IPS DF 6.9 (cell line): Measurements from ENCODE around the gene PSME2.

ENCODE experiments used
- DNase-seq: peaks from one replicate; pipeline ENCODE4 v3.0.0-alpha.2; 2013; ENCODE audit warnings: low read depth, low spot score
- H3K27ac ChIP-seq: one replicate; pipeline ENCODE4 v1.5.1; 2013; ENCODE audit warnings: low read length, control low read depth
- H3K27me3 ChIP-seq: 2 replicates; pipeline ENCODE4 v1.6.1; 2013; ENCODE audit warnings: mild to moderate bottlenecking, low read length; ENCODE audit not compliant: control insufficient read depth, insufficient read depth
- H3K36me3 ChIP-seq: 2 replicates; pipeline ENCODE4 v1.6.1; 2013; ENCODE audit warnings: low read length; ENCODE audit not compliant: control insufficient read depth, insufficient read depth
- H3K4me1 ChIP-seq: 2 replicates; pipeline ENCODE4 v1.6.1; 2013; ENCODE audit warnings: low read length; ENCODE audit not compliant: control insufficient read depth, insufficient read depth
- H3K4me3 ChIP-seq: 2 replicates; pipeline ENCODE4 v1.5.1; 2013; ENCODE audit warnings: mild to moderate bottlenecking, low read length
- H3K9me3 ChIP-seq: 2 replicates; pipeline ENCODE4 v1.6.1; 2013; ENCODE audit warnings: low read length, inconsistent platforms; ENCODE audit not compliant: control insufficient read depth, insufficient read depth
- WGBS: extraction: QIAGEN DNeasy Blood & Tissue Kit; methylation state at CpG from one replicate; pipeline ENCODE4 v1.1.7; 2013; ENCODE audit warnings: mixed read lengths, missing lambda C conversion rate; ENCODE audit not compliant: insufficient read length, insufficient coverage; 5-methylcytosine and 5-hydroxymethylcytosine counted together

The PSME2 gene

GRCh38 chr14:24150993-24151392, 4.6 kb upstream of the PSME2 start:
- Histone ChIP-seq H3K27ac (no peak overlapping the region), H3K27me3 (no peaks in the 10 kb centered on the region), H3K4me3 (no peak overlapping the region), H3K36me3 (peaks cover 36% of the 10 kb centered on the region), H3K4me1 (peaks cover 1% of the 10 kb centered on the region; the same call in 1 of the 2 replicates), H3K9me3 (no peaks in the 10 kb centered on the region)
- DNase-seq: no peak
- no CpG with 5 or more reads among the region's 9 CpGs for WGBS

GRCh38 chr14:24150567-24150966, 4.2 kb upstream of the PSME2 start:
- no CpG with 5 or more reads among the region's 9 CpGs for WGBS
- Histone ChIP-seq H3K4me1 (peaks cover 1% of the 10 kb centered on the region; the same call in 1 of the 2 replicates), H3K9me3 (no peaks in the 10 kb centered on the region), H3K27me3 (no peaks in the 10 kb centered on the region), H3K27ac (no peak overlapping the region), H3K36me3 (peaks cover 35% of the 10 kb centered on the region), H3K4me3 (no peak overlapping the region)
- DNase-seq: no peak

- no CpG with 5 or more reads among the region's 9 CpGs for WGBS
- Histone ChIP-seq H3K4me1 (peaks cover 1% of the 10 kb centered on the region; the same call in 1 of the 2 replicates), H3K9me3 (no peaks in the 10 kb centered on the region), H3K27ac (no peak overlapping the region), H3K27me3 (no peaks in the 10 kb centered on the region), H3K36me3 (peaks cover 30% of the 10 kb centered on the region), H3K4me3 (no peak overlapping the region)
- DNase-seq: no peak
Measured at GRCh38 chr14:24150061-24150460, 3.7 kb upstream of the PSME2 start.

- Histone ChIP-seq H3K36me3 (peaks cover 26% of the 10 kb centered on the region), H3K4me3 (no peak overlapping the region), H3K27me3 (no peaks in the 10 kb centered on the region), H3K9me3 (no peaks in the 10 kb centered on the region), H3K4me1 (peaks cover 1% of the 10 kb centered on the region; the same call in 1 of the 2 replicates), H3K27ac (no peak overlapping the region)
- no peak for DNase-seq
- no CpG with 5 or more reads among the region's 3 CpGs for WGBS
Measured at GRCh38 chr14:24149302-24149969, 3.0 kb upstream of the PSME2 start.

- no peak overlapping the region for H3K27ac ChIP-seq
- H3K36me3 ChIP-seq: peaks cover 26% of the 10 kb centered on the region
- peak overlapping the region; percentile 90 for H3K4me3 ChIP-seq
- peaks cover 1% of the 10 kb centered on the region; the same call in 1 of the 2 replicates for H3K4me1 ChIP-seq
- DNase-seq: no peak
- no peaks in the 10 kb centered on the region for H3K9me3 ChIP-seq
- no CpG with 5 or more reads among the region's 29 CpGs for WGBS
- H3K27me3 ChIP-seq: no peaks in the 10 kb centered on the region
Measured at GRCh38 chr14:24147761-24148428, 1.5 kb upstream of the PSME2 start.

GRCh38 chr14:24146978-24147760, 759 bp upstream of the PSME2 start, which contains the start of gene RNF31:
RNF31 (plus strand) TSS chr14:24147498; CDS start chr14:24147699, 201 bp downstream.
- Histone ChIP-seq H3K36me3 (peaks cover 26% of the 10 kb centered on the region), H3K27ac (no peak within 1 kb of the TSS), H3K27me3 (no peaks in the 10 kb centered on the region), H3K4me1 (peaks cover 1% of the 10 kb centered on the region; the same call in 1 of the 2 replicates), H3K9me3 (no peaks in the 10 kb centered on the region), H3K4me3 (peak within 1 kb of the TSS; percentile 90)
- DNase-seq: peak; percentile 92
- no CpG with 5 or more reads among the region's 57 CpGs for WGBS

- no peaks in the 10 kb centered on the region for H3K9me3 ChIP-seq
- peaks cover 16% of the 10 kb centered on the region for H3K36me3 ChIP-seq
- WGBS: no CpG with 5 or more reads among the region's 9 CpGs
- H3K4me1 ChIP-seq: peaks cover 1% of the 10 kb centered on the region; the same call in 1 of the 2 replicates
- H3K27ac ChIP-seq: no peak overlapping the region
- H3K27me3 ChIP-seq: no peaks in the 10 kb centered on the region
- H3K4me3 ChIP-seq: peak overlapping the region; percentile 62
- no peak for DNase-seq
Measured at GRCh38 chr14:24145690-24146452, 539 bp downstream of the PSME2 start.

GRCh38 chr14:24145219-24145618, 1.2 kb downstream of the PSME2 start:
- H3K9me3 ChIP-seq: no peaks in the 10 kb centered on the region
- H3K27ac ChIP-seq: no peak overlapping the region
- H3K27me3 ChIP-seq: no peaks in the 10 kb centered on the region
- WGBS: no CpG with 5 or more reads among the region's 2 CpGs
- DNase-seq: no peak
- peaks cover 10% of the 10 kb centered on the region for H3K36me3 ChIP-seq
- H3K4me1 ChIP-seq: peaks cover 1% of the 10 kb centered on the region; the same call in 1 of the 2 replicates
- H3K4me3 ChIP-seq: no peak overlapping the region

GRCh38 chr14:24144451-24144850, 2.0 kb downstream of the PSME2 start:
- no CpG with 5 or more reads among the region's 1 CpG for WGBS
- DNase-seq: no peak
- Histone ChIP-seq H3K4me3 (no peak overlapping the region), H3K27ac (no peak overlapping the region), H3K4me1 (peaks cover 1% of the 10 kb centered on the region; the same call in 1 of the 2 replicates), H3K36me3 (peaks cover 3% of the 10 kb centered on the region), H3K27me3 (no peaks in the 10 kb centered on the region), H3K9me3 (no peaks in the 10 kb centered on the region)

GRCh38 chr14:24143511-24143910, 2.9 kb downstream of the PSME2 start:
- no peak for DNase-seq
- H3K4me1 ChIP-seq: no peaks in the 10 kb centered on the region
- no peak overlapping the region for H3K4me3 ChIP-seq
- no peak overlapping the region for H3K27ac ChIP-seq
- no peaks in the 10 kb centered on the region for H3K9me3 ChIP-seq
- H3K27me3 ChIP-seq: no peaks in the 10 kb centered on the region
- WGBS: no CpG with 5 or more reads among the region's 2 CpGs
- peaks cover under 1% of the 10 kb centered on the region for H3K36me3 ChIP-seq
